H1 (cell line): ENCODE data around the gene PEX16. TPM values are rescaled to one million over a fixed set of nuclear protein-coding genes. Genes with fewer than 3 reads are reported as not detected.

Experiments used
- CTCF ChIA-PET: fragments of 300-600 bp; sonication (Branson Sonifier 250); formaldehyde crosslinking; loops from one replicate; lab custom pipeline; 2021; ENCODE audit not compliant: partially characterized antibody; lab: Charles Lee
- POLR2A ChIA-PET: fragments of 300-600 bp; sonication (Branson Sonifier 250); formaldehyde crosslinking; loops from one replicate; lab custom pipeline; 2021; ENCODE audit warnings: inconsistent platforms; ENCODE audit not compliant: partially characterized antibody; lab: Charles Lee
- DNase-seq, 2 experiments: peaks; one replicate each; pipeline versions ENCODE4 v3.0.0 to v3.0.0-alpha.2; 2010 to 2022; ENCODE audit warnings: low spot score in 2 of 2, low read depth in 1 of 2, mixed read lengths in 1 of 2
- FAIRE-seq: peaks from 2 replicates; lab custom pipeline; 2011; peaks lifted over from hg19 to GRCh38; lab: Jason Lieb, UNC
- H2AFZ ChIP-seq: 2 replicates; pipeline ENCODE4 v1.8.1; 2012; ENCODE audit warnings: low read length, inconsistent platforms
- H2AK5ac ChIP-seq: 2 replicates; pipeline ENCODE4 v1.6.1; 2013; ENCODE audit warnings: low read depth, low read length
- H2BK120ac ChIP-seq: replicated peaks from 2 replicates; pipeline ENCODE3; 2013; ENCODE audit warnings: low read depth, low read length, inconsistent platforms
- H2BK12ac ChIP-seq: 2 replicates; pipeline ENCODE4 v1.6.1; 2013; ENCODE audit warnings: low read depth, low read length
- H2BK15ac ChIP-seq: 2 replicates; pipeline ENCODE4 v1.6.1; 2013; ENCODE audit warnings: low read length
- H2BK20ac ChIP-seq: 2 replicates; pipeline ENCODE4 v1.6.1; 2013; ENCODE audit warnings: low read length
- H2BK5ac ChIP-seq: 2 replicates; pipeline ENCODE4 v1.6.1; 2013; ENCODE audit warnings: low read depth, low read length
- H3K14ac ChIP-seq: 2 replicates; pipeline ENCODE4 v1.6.1; 2013; ENCODE audit warnings: inconsistent platforms; ENCODE audit not compliant: insufficient read length
- H3K18ac ChIP-seq: 2 replicates; pipeline ENCODE4 v1.6.1; 2013; ENCODE audit warnings: low read length; ENCODE audit errors: extremely low read depth
- H3K23ac ChIP-seq: 2 replicates; pipeline ENCODE4 v1.6.1; 2013; ENCODE audit warnings: inconsistent platforms; ENCODE audit not compliant: insufficient read length
- H3K23me2 ChIP-seq: 2 replicates; pipeline ENCODE4 v1.6.1; 2013; ENCODE audit warnings: low read depth, low read length
- H3K27ac ChIP-seq: 2 replicates; pipeline ENCODE4 v1.6.1; 2011; ENCODE audit warnings: low read depth, low read length, inconsistent platforms
- H3K27me3 ChIP-seq, 4 experiments: replicated peaks in 1 of 4; 1 replicate in 1 of 4; 2 replicates in 3 of 4; pipeline versions ENCODE4 v1.6.1 to v1.8.1; 2011 to 2013; ENCODE audit warnings: low read length in 3 of 4, mild to moderate bottlenecking in 3 of 4, inconsistent platforms in 2 of 4, mixed read lengths in 2 of 4, moderate library complexity in 1 of 4; ENCODE audit not compliant: control insufficient read depth in 3 of 4, insufficient read depth in 3 of 4; ENCODE audit errors: extremely low read depth in 1 of 4
- H3K36me3 ChIP-seq, 4 experiments: 2 replicates each; pipeline versions ENCODE4 v1.6.1 to v1.8.1; 2011 to 2013; ENCODE audit warnings: mild to moderate bottlenecking in 4 of 4, low read length in 3 of 4, moderate library complexity in 2 of 4, control low read depth in 1 of 4, inconsistent platforms in 1 of 4; ENCODE audit not compliant: insufficient read depth in 4 of 4, control insufficient read depth in 2 of 4
- H3K4ac ChIP-seq: replicated peaks from 2 replicates; pipeline ENCODE3; 2013; ENCODE audit warnings: low read length, low read depth, mixed read lengths, inconsistent platforms; ENCODE audit not compliant: insufficient read length
- H3K4me1 ChIP-seq, 4 experiments: replicated peaks in 1 of 4; 1 replicate in 1 of 4; 2 replicates in 3 of 4; pipeline versions ENCODE4 v1.6.1 to v1.8.1; 2011 to 2013; ENCODE audit warnings: low read length in 3 of 4, inconsistent platforms in 2 of 4, mixed read lengths in 1 of 4; ENCODE audit not compliant: insufficient read depth in 4 of 4, control insufficient read depth in 3 of 4
- H3K4me2 ChIP-seq, 2 experiments: 2 replicates each; pipeline versions ENCODE4 v1.6.1 to v1.8.1; 2011 to 2013; ENCODE audit warnings: low read depth in 2 of 2, low read length in 2 of 2, control low read depth in 1 of 2, inconsistent platforms in 1 of 2, mild to moderate bottlenecking in 1 of 2; ENCODE audit not compliant: insufficient read depth in 1 of 2
- H3K4me3 ChIP-seq, 4 experiments: fragments of 200-600, 300-600 bp in 1 of 4; sonication (generic), shearing (Covaris generic), sonication (Bioruptor Twin) in 1 of 4; 2 replicates each; pipeline versions ENCODE4 v1.5.1 to v1.8.1; 2011 to 2016; ENCODE audit warnings: low read length in 4 of 4, low read depth in 3 of 4, control low read depth in 2 of 4, inconsistent platforms in 2 of 4, mild to moderate bottlenecking in 2 of 4, mixed read lengths in 1 of 4, moderate library complexity in 1 of 4; ENCODE audit not compliant: insufficient read depth in 2 of 4; ENCODE audit errors: extremely low read depth in 1 of 4
- H3K56ac ChIP-seq: replicated peaks from 2 replicates; pipeline ENCODE3; 2013; ENCODE audit warnings: low read depth, mild to moderate bottlenecking, mixed read lengths, low read length, inconsistent platforms; ENCODE audit not compliant: insufficient read length
- H3K79me1 ChIP-seq: 2 replicates; pipeline ENCODE4 v1.6.1; 2013; ENCODE audit warnings: low read depth, low read length, control low read depth
- H3K79me2 ChIP-seq, 2 experiments: 2 replicates each; pipeline versions ENCODE4 v1.6.1 to v1.8.1; 2012 to 2013; ENCODE audit warnings: low read length in 2 of 2, mild to moderate bottlenecking in 2 of 2, inconsistent platforms in 1 of 2; ENCODE audit not compliant: insufficient read depth in 2 of 2, control insufficient read depth in 1 of 2
- H3K9ac ChIP-seq, 4 experiments: replicated peaks in 1 of 4; 1 replicate in 1 of 4; 2 replicates in 3 of 4; pipeline versions ENCODE4 v1.6.1 to v1.8.1; 2011 to 2013; ENCODE audit warnings: low read depth in 3 of 4, low read length in 3 of 4, control low read depth in 2 of 4, mild to moderate bottlenecking in 2 of 4, moderate library complexity in 2 of 4, inconsistent platforms in 1 of 4; ENCODE audit errors: extremely low read depth in 1 of 4
- H3K9me3 ChIP-seq, 2 experiments: 2 replicates each; pipeline versions ENCODE4 v1.6.1 to v1.8.1; 2012 to 2013; ENCODE audit warnings: mild to moderate bottlenecking in 2 of 2, moderate library complexity in 2 of 2, control low read depth in 1 of 2, inconsistent platforms in 1 of 2, low read depth in 1 of 2, low read length in 1 of 2, mixed read lengths in 1 of 2; ENCODE audit not compliant: insufficient read depth in 2 of 2
- H4K20me1 ChIP-seq, 2 experiments: replicated peaks in 1 of 2; 2 replicates each; pipeline versions ENCODE3 to v1.8.1; 2011 to 2013; ENCODE audit warnings: inconsistent platforms in 2 of 2, low read length in 2 of 2, mild to moderate bottlenecking in 1 of 2; ENCODE audit not compliant: insufficient read depth in 2 of 2, control insufficient read depth in 1 of 2
- H4K5ac ChIP-seq: 2 replicates; pipeline ENCODE4 v1.6.1; 2013; ENCODE audit warnings: low read length, low read depth, mixed read lengths, inconsistent platforms; ENCODE audit not compliant: insufficient read length
- H4K8ac ChIP-seq: 2 replicates; pipeline ENCODE4 v1.8.0; 2013; ENCODE audit warnings: mild to moderate bottlenecking, moderate library complexity, low read length, inconsistent platforms; ENCODE audit not compliant: insufficient read depth; ENCODE audit errors: extremely low read depth
- H4K91ac ChIP-seq: replicated peaks from 2 replicates; pipeline ENCODE3; 2013; ENCODE audit warnings: low read length, mixed read lengths, inconsistent platforms; ENCODE audit not compliant: insufficient read length
- CBX8 ChIP-seq: fragments of 300-800, 300-1000 bp; sonication (generic); IDR thresholded peaks from 2 replicates; pipeline ENCODE4 v1.7.1; 2016; ENCODE audit warnings: low read depth, low read length, borderline replicate concordance
- CEBPB ChIP-seq: IDR thresholded peaks from 2 replicates; pipeline ENCODE4 v1.6.1; 2012; ENCODE audit warnings: low read depth, low read length
- CREB1 ChIP-seq: IDR thresholded peaks from 2 replicates; pipeline ENCODE4 v1.6.1; 2012; ENCODE audit warnings: inconsistent platforms
- EZH2 ChIP-seq: fragments of 200-600 bp; sonication (generic); IDR thresholded peaks from 2 replicates; pipeline ENCODE4 v1.7.1; 2012; ENCODE audit warnings: low read depth, mild to moderate bottlenecking, moderate library complexity, low read length, inconsistent platforms; ENCODE audit not compliant: severe bottlenecking
- KDM1A ChIP-seq: fragments of 200-600, 300-600 bp; sonication (generic); IDR thresholded peaks from 2 replicates; pipeline ENCODE4 v1.7.1; 2016; ENCODE audit warnings: mild to moderate bottlenecking, low read length, borderline replicate concordance
- RAD21 ChIP-seq, 2 experiments: IDR thresholded peaks in 1 of 2; conservative IDR thresholded peaks in 1 of 2; 2 replicates each; pipeline ENCODE4 v1.6.1; 2011; ENCODE audit warnings: low read depth in 2 of 2, low read length in 2 of 2, improper control_type of control experiment in 1 of 2, inconsistent platforms in 1 of 2, mild to moderate bottlenecking in 1 of 2, moderate library complexity in 1 of 2
- SIN3A ChIP-seq, 2 experiments: IDR thresholded peaks in 1 of 2; conservative IDR thresholded peaks in 1 of 2; 2 replicates each; pipeline ENCODE4 v1.6.1; 2011 to 2012; ENCODE audit warnings: low read length in 2 of 2, improper control_type of control experiment in 1 of 2, low read depth in 1 of 2, mild to moderate bottlenecking in 1 of 2
- SP2 ChIP-seq: IDR thresholded peaks from 2 replicates; pipeline ENCODE4 v1.6.1; 2012; ENCODE audit warnings: mild to moderate bottlenecking, low read length, inconsistent platforms
- SRF ChIP-seq: IDR thresholded peaks from 2 replicates; pipeline ENCODE4 v1.6.1; 2011; ENCODE audit warnings: mild to moderate bottlenecking, low read depth, low read length, moderate library complexity
- WGBS, 2 experiments: shearing (Covaris generic) in 1 of 2; methylation state at CpG; one replicate each; pipeline versions ENCODE4 v1.1.6 to v1.1.7; 2013 to 2015; ENCODE audit warnings: low lambda C conversion rate in 2 of 2, mixed read lengths in 2 of 2, inconsistent platforms in 1 of 2, low coverage in 1 of 2, missing lambda C conversion rate in 1 of 2; ENCODE audit not compliant: insufficient replicate concordance in 2 of 2, insufficient coverage in 1 of 2, insufficient read length in 1 of 2; ENCODE audit errors: extremely low coverage in 1 of 2, missing lambda C conversion rate in 1 of 2; 5-methylcytosine and 5-hydroxymethylcytosine counted together
- polyA plus RNA-seq, 7 experiments: library from polyadenylated mRNA; depleted of rRNA in 3 of 7; stranded (reverse) in 5 of 7; unstranded in 2 of 7; fragments of >200 nt in 5 of 7; fragments of 200-250 nt in 2 of 7; gene quantifications; 1 replicate in 5 of 7; 2 replicates in 1 of 7; 4 replicates in 1 of 7; pipeline versions ENCODE4 v1.2.1 to v1.2.3, GENCODE V29; 2011 to 2013; ENCODE audit warnings: missing spikeins in 2 of 7, mixed read lengths in 2 of 7
- total RNA-seq: library from RNA; stranded (reverse); fragmentation: NEBNext Ultra II Directional; extraction: Animal tissue kit (Norgen Biotek cat#: 25700); gene quantifications from 2 replicates; pipeline ENCODE4 v1.2.1, GENCODE V29; 2021

The PEX16 gene
- total and polyA plus RNA-seq, 2 of the 8 experiments (the other 6 are each of a cell fraction or from before 2014, with no cell fraction given): 29.2 to 36.0 TPM

- Histone ChIP-seq H3K4ac (no peak overlapping the region), H4K8ac (no peak overlapping the region), H3K18ac (no peak overlapping the region), H2AFZ (no peak overlapping the region), H4K91ac (no peak overlapping the region), H2BK120ac (no peak overlapping the region), H3K27me3 (no peaks in the 10 kb centered on the region), H3K4me1 (peaks cover 6 to 18% (median 13%) of the 10 kb centered on the region in 4 experiments; a peak in 5 of 7 replicates), H2BK20ac (no peak overlapping the region), H3K36me3 (peaks cover 3 to 27% (median 9%) of the 10 kb centered on the region in 4 experiments; a peak in 5 of 8 replicates), H3K9me3 (no peaks in the 10 kb centered on the region), H3K79me1 (no peaks in the 10 kb centered on the region; the same call in 1 of the 2 replicates), H3K23ac (no peak overlapping the region), H2BK12ac (no peak overlapping the region), H3K9ac (no peak overlapping the region), H3K4me3 (no peak overlapping the region), H2AK5ac (no peak overlapping the region), H3K4me2 (no peak overlapping the region), H4K5ac (no peak overlapping the region), H3K14ac (no peak overlapping the region), H2BK15ac (no peak overlapping the region), H3K27ac (no peak overlapping the region), H4K20me1 (no peaks in the 10 kb centered on the region), H3K56ac (no peak overlapping the region), H3K23me2 (no peaks in the 10 kb centered on the region), H3K79me2 (no peaks in the 10 kb centered on the region), H2BK5ac (no peak overlapping the region)
- 93% methylated on average over 10 of the region's 10 CpGs; no CpG with 5 or more reads in 1 of the 2 experiments for WGBS, 2 experiments
- DNase-seq (no peak), FAIRE-seq (no peak)
- POLR2A ChIA-PET: interaction anchor here (1.0 to 4.7 kb wide), 2 partner anchors 13 to 23 kb away, joined by 3 to 17 read pairs; partner anchors contain the start of gene CRY2
- CTCF ChIA-PET: interaction anchor here (0.6 to 8.6 kb wide), 8 partner anchors 11 to 509 kb away, joined by 3 to 90 read pairs (median 4); no protein-coding TSS in a partner anchor
- TF ChIP-seq KDM1A (no peak), CREB1 (no peak), CEBPB (no peak), CBX8 (no peak), RAD21 (IDR thresholded peaks at IDR 0.05 in 1 of 2, conservative IDR thresholded peaks at IDR 0.05 in 1 of 2; ENCODE audit: low read depth in 2 of 2, low read length in 2 of 2) (no peak), SIN3A (conservative IDR thresholded peaks at IDR 0.05 in 1 of 2, IDR thresholded peaks at IDR 0.05 in 1 of 2; ENCODE audit: low read depth in 1 of 2, low read length in 2 of 2) (no peak), EZH2 (no peak), SRF (no peak), SP2 (no peak)
Measured at GRCh38 chr11:45860764-45861510, 56.7 kb downstream of the PEX16 start.
